HG02938 (cell line): ENCODE measurements around the gene HDAC3.
A peak's percentile ranks its signal among the peaks of the same experiment; 100 is the strongest.

Experiments
- ATAC-seq: cut with Tn5 transposase; IDR thresholded peaks from one replicate; pipeline ENCODE4 v1.9.1; 2021; ENCODE audit warnings: mild to moderate bottlenecking, moderate library complexity; ENCODE audit not compliant: unreplicated experiment

Gene HDAC3

GRCh38 chr5:141662028-141662427 is 25.4 kb upstream of the HDAC3 start:
- ATAC-seq: no peak

GRCh38 chr5:141657937-141658545 is 21.4 kb upstream of the HDAC3 start:
- no peak for ATAC-seq

DNA sequence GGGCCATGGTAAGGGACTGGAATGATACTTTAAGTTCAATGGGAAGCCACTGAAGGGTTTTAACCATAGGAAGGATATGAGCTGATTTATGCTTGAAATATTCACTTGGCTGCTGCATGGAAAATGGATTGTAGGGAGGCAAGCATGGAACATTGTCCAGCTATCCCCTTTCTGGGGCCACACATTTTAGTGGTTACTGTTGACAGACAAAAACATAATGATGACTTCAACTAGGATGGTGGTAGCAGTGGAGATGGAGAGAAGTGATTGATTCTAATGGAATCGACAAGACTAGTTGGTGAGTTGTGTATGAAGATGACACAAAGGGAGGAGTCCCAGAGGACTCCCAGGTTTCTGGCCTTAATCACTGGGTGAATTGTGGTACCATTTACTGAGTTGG is 20.8 kb upstream of the HDAC3 start:
- no peak for ATAC-seq

- ATAC-seq: no peak
These were observed 19.7 kb upstream of the HDAC3 start for GRCh38 chr5:141656396-141656795.

DNA sequence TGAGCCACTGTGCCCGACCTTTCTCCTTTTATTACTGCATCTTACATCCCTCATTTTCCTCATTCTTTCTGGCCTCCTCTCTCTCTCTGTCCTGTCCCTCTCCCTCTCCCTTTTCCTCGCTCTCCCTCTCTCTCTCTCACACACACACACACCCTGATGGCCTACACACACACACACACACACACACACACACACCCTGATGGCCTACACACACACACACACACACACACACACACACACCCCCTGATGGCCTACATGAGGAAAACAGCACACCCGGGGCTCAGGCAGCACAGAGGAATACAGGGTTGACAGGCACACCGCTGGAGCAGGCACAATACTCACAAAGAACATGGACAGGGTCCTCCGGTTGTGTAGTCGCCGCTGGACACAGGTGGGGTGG is 18.4 kb upstream of the HDAC3 start:
- no peak for ATAC-seq

DNA sequence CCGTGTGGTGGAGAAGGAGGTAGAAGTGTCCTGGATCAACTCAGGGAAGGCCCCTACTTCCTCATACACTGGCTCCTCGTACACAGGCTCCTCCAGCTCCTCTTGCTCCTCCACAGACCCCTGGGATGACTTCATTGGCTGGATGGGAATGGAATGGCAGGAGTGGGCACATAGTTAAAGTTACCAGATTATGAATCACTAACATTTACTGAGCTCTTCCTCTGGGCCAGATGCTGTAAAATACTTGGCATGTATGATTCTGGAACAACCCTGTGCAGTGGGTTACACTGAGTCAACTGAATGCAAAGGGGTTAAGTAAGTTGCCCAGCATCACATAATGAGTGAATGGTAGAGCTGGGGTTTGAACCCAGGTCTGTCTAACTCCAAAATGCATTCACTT is 17.6 kb upstream of the HDAC3 start:
- no peak for ATAC-seq

DNA sequence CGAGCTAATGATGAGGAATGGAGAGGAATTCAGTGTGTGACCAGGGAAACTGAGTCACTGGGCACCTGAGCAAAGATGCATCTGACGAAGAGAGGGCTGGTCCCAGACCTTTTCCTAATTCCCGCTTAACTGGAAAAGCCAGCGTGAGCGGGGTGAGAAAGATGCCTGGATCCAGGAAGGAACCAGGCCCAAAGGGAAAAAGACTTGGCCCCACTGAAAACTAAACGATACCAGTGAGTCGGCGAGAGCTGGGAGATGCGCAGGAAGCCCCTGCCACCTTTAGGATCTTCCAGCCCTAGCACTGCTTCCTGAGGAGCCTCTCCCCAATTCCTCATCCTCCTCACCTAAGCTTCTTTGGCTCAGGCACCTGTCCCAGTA is 15.1 kb upstream of the HDAC3 start:
- ATAC-seq: no peak

DNA sequence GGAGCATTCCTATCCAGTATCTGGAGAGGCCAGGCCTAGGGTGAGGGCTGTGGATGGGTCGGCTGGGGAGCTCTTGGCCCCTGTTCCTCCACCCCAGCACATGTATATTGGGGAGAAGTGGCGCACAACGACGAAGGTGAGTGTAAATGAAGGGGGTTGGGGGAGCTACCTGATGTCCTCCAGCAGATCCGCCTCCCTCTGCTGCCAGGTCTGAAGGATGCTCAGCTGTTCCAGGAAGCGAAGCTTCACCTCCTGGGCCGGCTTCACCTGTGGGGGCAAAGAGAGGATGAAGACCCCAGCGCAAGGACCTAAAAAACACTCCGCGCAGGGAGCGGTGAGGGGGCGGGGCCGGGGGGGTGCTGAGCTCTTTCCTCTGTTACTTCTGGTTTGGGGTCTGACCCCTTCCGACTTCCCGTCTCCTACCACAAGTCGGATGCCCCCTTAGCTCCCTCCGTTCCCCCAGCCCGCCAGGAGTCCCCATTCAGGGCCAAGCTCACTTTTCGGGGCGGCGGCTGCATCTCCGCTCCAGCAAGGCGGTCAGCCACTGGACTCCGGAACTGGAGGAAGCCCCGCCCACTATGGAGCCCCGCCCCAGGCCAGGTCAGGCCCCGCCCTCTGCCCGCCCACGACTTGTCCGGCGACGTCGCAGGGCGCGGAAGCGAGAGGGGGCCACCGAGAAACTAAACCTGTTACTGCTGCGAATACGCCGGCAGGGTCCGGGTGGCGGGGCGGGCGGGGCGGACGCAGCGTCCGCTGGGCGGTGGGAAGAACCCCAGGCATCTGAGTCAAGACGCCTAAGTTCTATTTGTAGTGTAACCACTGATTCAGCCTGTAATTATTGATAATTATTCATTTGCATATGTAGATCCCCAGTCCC is 14.4 kb upstream of the HDAC3 start, which contains the start of gene FCHSD1:
FCHSD1 (minus strand) TSS at position 568 of the 877 bp plus-strand sequence; CDS start at position 518, 50 bp downstream.
- ATAC-seq: peak; percentile 85

DNA sequence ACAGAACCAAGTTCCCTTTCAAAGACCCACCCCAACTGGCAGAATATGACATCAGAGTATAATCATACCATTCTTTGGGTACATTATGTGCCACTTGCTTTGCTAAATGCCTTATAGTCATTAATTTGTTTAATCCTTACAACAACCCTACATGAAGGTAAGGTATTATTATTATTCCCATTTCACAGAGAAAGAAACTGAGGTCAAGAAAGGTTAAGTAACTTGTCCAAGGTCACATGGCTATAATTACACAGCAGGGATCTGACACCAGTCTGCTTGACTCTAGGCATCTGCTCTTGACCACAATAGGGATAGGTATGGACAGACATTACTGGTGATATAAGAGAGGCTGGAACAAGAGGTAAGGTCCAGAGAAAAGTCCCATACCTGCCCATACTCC is 13.3 kb upstream of the HDAC3 start:
- ATAC-seq: no peak

DNA sequence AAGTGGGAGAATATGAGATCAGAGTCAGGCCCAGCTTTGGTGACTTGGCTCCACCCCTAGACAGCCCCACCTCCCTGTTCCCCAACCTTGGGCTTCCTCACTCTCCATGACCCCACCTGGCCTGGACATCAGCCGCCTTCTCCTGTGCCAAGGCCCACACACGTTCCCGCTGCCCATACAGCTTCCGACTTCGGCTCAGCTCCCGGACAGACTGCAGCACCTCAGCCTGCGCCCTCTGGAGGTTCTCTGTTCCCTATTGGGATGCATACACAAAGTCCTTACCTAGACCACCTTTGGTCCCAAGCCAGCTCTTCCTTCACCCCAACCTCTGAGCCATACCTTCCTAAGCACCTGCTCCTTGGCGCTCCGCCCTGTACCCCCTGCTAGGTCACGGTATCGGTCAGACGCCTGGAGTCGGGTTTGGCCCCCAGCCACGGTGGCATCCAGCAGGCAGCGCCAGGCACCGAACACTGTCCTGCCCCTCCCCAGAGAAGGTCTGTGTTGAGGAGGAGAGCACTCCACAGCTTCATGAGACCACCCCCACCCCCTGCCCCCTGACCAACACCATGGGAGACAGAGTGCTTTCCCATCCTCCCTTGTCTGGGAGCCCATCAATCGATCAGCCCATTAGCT is 12.5 kb upstream of the HDAC3 start:
- no peak for ATAC-seq

GRCh38 chr5:141647851-141648250 is 11.2 kb upstream of the HDAC3 start:
- ATAC-seq: no peak

GRCh38 chr5:141647242-141647641 is 10.6 kb upstream of the HDAC3 start:
- no peak for ATAC-seq

DNA sequence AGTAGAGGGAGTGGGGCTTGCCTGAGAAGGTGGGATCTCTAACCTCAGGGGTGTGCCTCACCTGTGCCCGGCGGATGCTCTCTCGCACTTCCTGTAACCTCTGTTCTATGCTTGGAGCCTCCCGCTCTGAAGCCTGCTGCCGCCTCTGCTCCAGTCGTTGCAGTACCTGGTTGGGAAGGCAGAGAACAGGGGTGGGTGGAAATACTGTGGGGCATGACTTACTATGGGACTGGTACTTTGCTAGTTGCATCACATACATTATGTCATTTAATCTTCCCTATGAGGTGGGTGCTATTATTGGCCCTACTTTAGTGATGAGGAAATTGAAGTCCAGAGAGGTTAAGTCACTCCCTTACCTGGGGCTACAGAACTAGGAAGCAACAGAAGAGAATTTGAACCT is 9.4 kb upstream of the HDAC3 start:
- no peak for ATAC-seq

DNA sequence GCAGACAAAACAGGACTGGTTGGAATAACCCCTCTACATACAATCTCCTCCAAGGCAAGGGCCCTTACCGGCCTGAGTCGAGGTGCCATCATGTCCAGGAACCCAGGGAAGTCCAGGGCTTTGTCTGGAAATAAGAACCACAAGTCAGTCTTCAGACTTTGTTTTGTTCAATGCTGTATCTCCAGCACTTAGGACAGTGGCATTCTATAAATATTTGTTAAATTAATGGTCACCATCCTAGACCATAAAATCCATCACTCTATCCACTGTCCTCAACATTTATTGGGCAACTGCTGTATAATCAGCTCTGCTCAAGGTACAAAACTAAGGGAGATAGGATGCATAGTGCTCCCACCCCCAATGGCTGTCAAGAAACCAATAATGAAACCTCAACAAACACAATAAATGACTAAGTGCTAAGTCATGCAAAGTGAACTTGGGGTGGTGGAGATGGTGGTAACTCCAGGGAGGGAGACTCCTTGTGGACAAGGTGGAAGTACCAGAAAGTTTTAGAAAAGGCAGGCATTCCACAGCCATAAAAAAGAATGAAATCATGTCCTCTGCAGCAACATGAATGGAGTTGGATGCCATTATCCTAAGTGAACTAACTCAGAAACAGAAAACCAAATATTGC is 5.1 kb upstream of the HDAC3 start:
- ATAC-seq: peak; percentile 48

GRCh38 chr5:141640698-141641097 is 4.0 kb upstream of the HDAC3 start:
- no peak for ATAC-seq

- ATAC-seq: no peak
These were observed 3.4 kb upstream of the HDAC3 start for GRCh38 chr5:141640051-141640415.

DNA sequence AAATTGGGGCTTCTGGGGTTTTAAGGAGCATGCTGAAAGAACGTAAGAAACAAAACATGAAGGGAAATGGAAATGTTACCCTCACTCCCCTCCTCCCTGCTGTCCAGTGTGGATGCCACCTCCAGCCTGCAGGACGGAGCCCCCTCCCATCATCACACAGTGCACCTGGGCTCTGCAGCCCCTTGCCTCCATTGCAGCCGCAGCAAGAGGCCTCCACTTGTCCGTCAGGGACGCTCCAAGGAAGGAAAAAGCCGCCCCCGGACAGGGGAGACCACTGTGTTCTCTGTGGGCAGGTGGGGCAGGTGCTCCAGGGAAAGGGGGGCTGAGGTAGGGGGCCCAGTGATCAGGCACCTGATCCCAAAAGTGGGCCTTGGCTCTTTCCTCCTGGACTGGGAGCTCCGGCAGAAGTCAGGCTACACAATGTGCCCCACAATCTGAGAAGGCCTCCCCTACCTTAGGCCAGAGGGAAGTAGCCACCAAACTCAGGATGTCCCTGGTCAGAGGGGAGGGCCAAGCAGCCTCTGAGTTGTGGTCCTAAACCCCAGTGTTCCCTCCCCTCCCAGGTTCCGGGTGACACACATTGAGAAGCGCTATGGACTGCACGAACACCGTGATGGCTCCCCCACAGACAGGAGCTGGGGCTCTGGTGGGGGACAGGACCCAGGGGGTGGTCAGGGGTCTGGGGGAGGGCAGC is 2.9 kb upstream of the HDAC3 start:
- ATAC-seq: no peak

GRCh38 chr5:141638771-141639170 is 2.1 kb upstream of the HDAC3 start:
- no peak for ATAC-seq

DNA sequence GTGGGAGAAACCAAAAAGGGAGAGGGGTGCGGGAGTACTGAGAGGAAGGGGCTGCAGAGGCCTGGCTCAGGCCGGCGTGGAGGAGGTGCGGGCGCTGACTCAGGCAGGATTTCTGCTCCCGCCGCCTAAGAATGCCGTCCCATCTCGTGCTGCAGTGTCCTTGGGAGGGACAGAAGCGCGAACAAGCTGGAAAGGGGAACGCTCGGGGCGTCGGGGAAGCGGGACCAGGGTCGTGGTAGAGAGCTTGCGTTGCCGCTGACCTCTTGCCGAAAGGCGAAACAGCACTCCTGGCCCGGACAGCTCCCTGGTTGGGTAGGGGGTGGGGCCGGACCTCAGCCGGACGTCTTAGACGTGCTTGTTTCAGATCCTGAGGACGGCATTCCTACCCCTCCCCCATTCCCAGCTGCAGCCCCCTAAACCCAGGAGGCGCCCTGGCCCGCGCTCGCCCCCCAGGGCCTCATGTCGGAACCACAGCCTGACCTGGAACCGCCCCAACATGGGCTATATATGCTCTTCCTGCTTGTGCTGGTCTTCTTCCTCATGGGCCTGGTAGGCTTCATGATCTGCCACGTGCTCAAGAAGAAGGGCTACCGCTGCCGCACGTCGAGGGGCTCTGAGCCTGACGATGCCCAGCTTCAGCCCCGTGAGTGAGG is 1.2 kb upstream of the HDAC3 start:
- ATAC-seq: peak; percentile 23

GRCh38 chr5:141637123-141637766 is 596 bp upstream of the HDAC3 start:
- peak; percentile 14 for ATAC-seq
